IPS-20b (cell line): ENCODE measurements around the gene PABPC1L.

Experiments used
- H3K27ac ChIP-seq: one replicate; pipeline ENCODE4 v1.5.1; 2013; ENCODE audit warnings: low read length
- H3K27me3 ChIP-seq: 2 replicates; pipeline ENCODE4 v1.6.1; 2013; ENCODE audit warnings: mild to moderate bottlenecking, low read length, inconsistent platforms; ENCODE audit not compliant: insufficient read depth
- H3K36me3 ChIP-seq: 2 replicates; pipeline ENCODE4 v1.6.1; 2013; ENCODE audit warnings: low read depth, mild to moderate bottlenecking, inconsistent platforms, low read length, moderate library complexity; ENCODE audit not compliant: insufficient read depth
- H3K4me1 ChIP-seq: 2 replicates; pipeline ENCODE4 v1.6.1; 2013; ENCODE audit warnings: mild to moderate bottlenecking, control low read depth, inconsistent platforms, low read length, moderate library complexity; ENCODE audit not compliant: insufficient read depth
- H3K4me3 ChIP-seq: 2 replicates; pipeline ENCODE4 v1.5.1; 2013; ENCODE audit warnings: mild to moderate bottlenecking, low read length, inconsistent platforms
- H3K9ac ChIP-seq: 2 replicates; pipeline ENCODE4 v1.6.1; 2013; ENCODE audit warnings: low read depth, mild to moderate bottlenecking, inconsistent platforms, low read length, moderate library complexity
- H3K9me3 ChIP-seq: 2 replicates; pipeline ENCODE4 v1.6.1; 2013; ENCODE audit warnings: mild to moderate bottlenecking, low read depth, low read length, inconsistent platforms; ENCODE audit not compliant: insufficient read depth

PABPC1L gene

DNA sequence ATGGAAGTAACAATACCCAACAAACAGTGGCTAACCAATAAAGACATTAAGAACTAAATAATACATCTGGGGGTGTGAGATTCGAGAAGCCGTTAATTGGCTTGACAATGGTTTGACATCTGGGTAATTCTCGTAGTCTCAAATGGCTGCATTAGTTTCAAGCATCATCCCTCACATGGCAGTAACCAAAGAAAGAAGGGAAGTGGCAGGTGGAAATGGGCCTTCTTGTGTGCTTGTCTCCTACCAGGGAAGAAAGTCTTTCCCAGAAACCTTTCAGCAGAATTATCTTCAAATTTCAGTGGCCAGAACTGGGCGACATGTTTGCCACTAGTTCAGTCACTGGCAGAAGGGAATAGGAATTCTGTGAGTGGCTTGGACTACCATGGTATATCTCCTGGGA, 66.8 kb downstream of the PABPC1L start:
- H3K36me3 ChIP-seq, result peaks cover 91% of the 10 kb centered on the region
- H3K4me3 ChIP-seq, result no peak overlapping the region
- no peaks in the 10 kb centered on the region for H3K9me3 ChIP-seq
- no peak overlapping the region for H3K9ac ChIP-seq
- no peaks in the 10 kb centered on the region for H3K4me1 ChIP-seq
- H3K27ac ChIP-seq, result no peak overlapping the region
- no peaks in the 10 kb centered on the region for H3K27me3 ChIP-seq

DNA sequence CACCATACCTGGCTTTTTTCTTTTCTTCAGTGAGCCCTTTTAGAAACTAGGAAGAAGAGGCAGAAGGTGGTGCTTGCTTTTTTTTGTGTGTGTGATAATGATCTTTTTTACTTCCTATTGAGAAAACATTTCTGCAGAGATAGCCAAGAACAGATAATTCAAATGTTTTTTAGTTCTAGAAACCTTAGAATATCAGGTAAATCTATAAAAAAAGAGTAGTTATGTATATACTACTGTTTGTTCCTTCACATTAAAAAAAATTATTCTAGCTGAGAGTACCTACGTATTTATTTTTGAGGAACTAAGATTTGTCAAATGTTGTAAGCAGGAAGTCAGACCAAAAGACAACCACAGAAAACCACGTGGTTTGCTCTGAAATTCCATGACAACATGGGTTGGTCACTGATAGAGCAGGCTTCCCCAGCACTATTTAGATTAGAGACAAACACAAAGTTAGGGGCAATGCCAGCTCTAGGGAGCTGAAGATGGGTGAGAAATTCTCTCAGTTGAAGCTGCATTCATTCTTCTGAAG, 69.3 kb downstream of the PABPC1L start:
- Histone ChIP-seq H3K4me3 (no peak overlapping the region), H3K9me3 (no peaks in the 10 kb centered on the region), H3K27me3 (no peaks in the 10 kb centered on the region), H3K4me1 (no peaks in the 10 kb centered on the region), H3K9ac (no peak overlapping the region), H3K27ac (no peak overlapping the region), H3K36me3 (peaks cover 85% of the 10 kb centered on the region)

DNA sequence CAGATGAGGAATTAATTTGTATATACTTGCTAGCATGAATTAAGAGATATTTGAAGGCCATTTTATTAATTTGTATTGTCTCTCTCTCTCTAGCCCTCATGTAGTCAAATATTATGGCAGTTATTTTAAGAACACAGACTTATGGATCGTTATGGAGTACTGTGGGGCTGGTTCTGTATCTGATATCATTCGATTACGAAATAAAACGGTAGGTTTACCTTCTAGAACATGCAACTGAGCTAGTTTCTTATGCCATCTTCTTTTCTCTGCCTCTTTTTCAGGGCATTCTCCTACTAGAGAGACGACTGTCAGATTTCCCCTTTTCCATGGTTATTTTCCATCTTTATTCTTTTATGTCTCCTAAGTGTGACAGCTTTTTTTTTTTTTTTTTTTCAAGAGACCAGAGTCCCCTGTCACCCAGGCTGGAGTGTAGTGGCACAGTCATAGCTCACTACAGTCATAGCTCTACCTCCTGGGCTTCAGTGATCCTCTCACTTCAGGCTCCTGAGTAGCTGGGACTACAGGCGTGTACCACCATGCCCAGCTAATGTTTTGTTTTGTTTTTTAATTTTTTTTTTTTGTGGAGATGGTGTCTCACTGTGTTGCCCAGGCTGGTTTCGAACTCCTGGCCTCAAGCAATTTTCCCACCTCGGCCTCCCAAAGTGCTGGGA, 72.0 kb downstream of the PABPC1L start:
- H3K36me3 ChIP-seq, result peaks cover 86% of the 10 kb centered on the region
- H3K4me1 ChIP-seq, result no peaks in the 10 kb centered on the region
- no peak overlapping the region for H3K4me3 ChIP-seq

DNA sequence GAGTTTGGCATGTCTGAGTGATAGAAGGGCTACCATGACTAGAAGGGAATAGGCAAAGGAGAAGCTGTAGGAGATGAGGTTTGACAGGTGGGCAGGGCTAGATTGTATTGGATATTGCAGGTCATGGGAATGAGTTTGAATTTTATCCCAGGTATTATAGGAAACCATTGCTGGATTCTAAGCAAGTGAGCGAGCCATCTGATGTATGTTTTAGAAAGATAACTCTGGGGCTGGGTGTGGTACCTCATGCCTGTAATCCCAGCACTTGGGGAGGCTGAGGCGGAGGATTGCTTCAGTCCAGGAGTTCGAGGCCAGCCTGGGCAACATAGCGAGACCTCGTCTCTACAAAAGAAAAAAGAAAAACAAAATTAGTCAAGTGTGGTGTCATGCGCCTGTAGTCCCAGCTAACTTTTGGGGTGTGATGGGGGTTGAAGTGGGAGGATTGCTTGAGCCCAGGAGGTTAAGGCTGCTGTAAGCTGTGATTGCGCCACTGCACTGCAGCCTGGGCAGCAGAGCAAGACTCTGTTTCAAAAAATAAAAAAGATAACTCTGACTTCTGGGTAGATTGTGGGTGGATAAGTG, 73.3 kb downstream of the PABPC1L start:
- H3K4me1 ChIP-seq, result no peaks in the 10 kb centered on the region
- peaks cover 87% of the 10 kb centered on the region for H3K36me3 ChIP-seq
- no peaks in the 10 kb centered on the region for H3K27me3 ChIP-seq
- no peak overlapping the region for H3K27ac ChIP-seq
- no peaks in the 10 kb centered on the region for H3K9me3 ChIP-seq
- H3K4me3 ChIP-seq, result no peak overlapping the region
- no peak overlapping the region for H3K9ac ChIP-seq

More for the DNA sequence above, 72.0 kb downstream of the PABPC1L start:
- no peaks in the 10 kb centered on the region for H3K9me3 ChIP-seq
- no peak overlapping the region for H3K9ac ChIP-seq
- no peak overlapping the region for H3K27ac ChIP-seq
- no peaks in the 10 kb centered on the region for H3K27me3 ChIP-seq

DNA sequence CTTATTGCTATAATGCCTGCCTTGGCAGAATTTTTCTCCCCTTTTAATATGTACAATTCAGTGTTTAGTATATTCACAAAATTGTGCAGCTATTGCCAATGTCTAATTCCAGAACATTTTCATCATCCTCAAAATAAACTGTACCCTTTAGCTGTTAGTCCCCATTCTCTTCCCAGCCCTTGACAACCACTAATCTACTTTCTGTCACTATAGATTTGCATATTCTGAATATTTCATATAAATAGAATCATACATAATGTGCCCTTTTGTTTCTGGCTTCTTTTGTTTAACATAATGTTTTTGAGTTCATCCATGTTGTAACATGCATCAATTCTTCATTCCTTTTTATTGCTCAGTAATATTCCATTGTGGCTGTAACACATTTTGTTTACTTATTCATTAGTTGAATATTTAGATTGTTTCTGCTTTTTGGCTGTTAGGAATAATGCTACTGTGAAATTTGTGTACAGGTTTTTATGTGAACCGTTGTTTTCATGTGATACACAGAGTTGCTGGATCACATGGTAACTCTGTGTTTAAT, 78.8 kb downstream of the PABPC1L start:
- Histone ChIP-seq H3K4me3 (no peak overlapping the region), H3K27me3 (no peaks in the 10 kb centered on the region), H3K9me3 (no peaks in the 10 kb centered on the region), H3K36me3 (peaks cover 45% of the 10 kb centered on the region), H3K9ac (no peak overlapping the region), H3K4me1 (peaks cover 4% of the 10 kb centered on the region; the same call in 1 of the 2 replicates), H3K27ac (no peak overlapping the region)
